Measurements from ENCODE around the gene RAD51.

GRCh38 chr15:40767838-40768500 lies 73.0 kb downstream of the RAD51 start:
- TF ChIP-seq CTCF (IDR thresholded peaks at IDR 0.05) = no peak
- no peak for TF ChIP-seq POLR2AphosphoS5 (IDR thresholded peaks at IDR 0.05)
- no peak for TF ChIP-seq POLR2A (IDR thresholded peaks at IDR 0.05)
- TF ChIP-seq EP300 (IDR thresholded peaks at IDR 0.05) = no peak
